BLaER1 (cell line): ENCODE data around the gene PELO.

ENCODE experiments used
- H3K27ac ChIP-seq: shearing (Covaris generic); formaldehyde crosslinking; 2 replicates; pipeline ENCODE4 v1.8.1; 2022
- H3K27me3 ChIP-seq: shearing (Covaris generic); formaldehyde crosslinking; 2 replicates; pipeline ENCODE4 v1.8.1; 2022
- H3K36me3 ChIP-seq: shearing (Covaris generic); formaldehyde crosslinking; 2 replicates; pipeline ENCODE4 v1.8.1; 2022
- H3K4me1 ChIP-seq: shearing (Covaris generic); formaldehyde crosslinking; 2 replicates; pipeline ENCODE4 v1.8.1; 2022
- H3K4me2 ChIP-seq: shearing (Covaris generic); formaldehyde crosslinking; 2 replicates; pipeline ENCODE4 v1.8.1; 2022
- H3K4me3 ChIP-seq: shearing (Covaris generic); formaldehyde crosslinking; 2 replicates; pipeline ENCODE4 v1.8.1; 2022
- H3K9ac ChIP-seq: shearing (Covaris generic); formaldehyde crosslinking; 2 replicates; pipeline ENCODE4 v1.8.1; 2022
- H3K9me3 ChIP-seq: shearing (Covaris generic); formaldehyde crosslinking; 2 replicates; pipeline ENCODE4 v1.8.1; 2022
- H4K20me1 ChIP-seq: shearing (Covaris generic); formaldehyde crosslinking; 2 replicates; pipeline ENCODE4 v1.8.1; 2022
- Cebpa-rat ChIP-seq: shearing (Covaris generic); IDR thresholded peaks from 2 replicates; pipeline ENCODE4 v1.8.1; 2022

Gene PELO

DNA sequence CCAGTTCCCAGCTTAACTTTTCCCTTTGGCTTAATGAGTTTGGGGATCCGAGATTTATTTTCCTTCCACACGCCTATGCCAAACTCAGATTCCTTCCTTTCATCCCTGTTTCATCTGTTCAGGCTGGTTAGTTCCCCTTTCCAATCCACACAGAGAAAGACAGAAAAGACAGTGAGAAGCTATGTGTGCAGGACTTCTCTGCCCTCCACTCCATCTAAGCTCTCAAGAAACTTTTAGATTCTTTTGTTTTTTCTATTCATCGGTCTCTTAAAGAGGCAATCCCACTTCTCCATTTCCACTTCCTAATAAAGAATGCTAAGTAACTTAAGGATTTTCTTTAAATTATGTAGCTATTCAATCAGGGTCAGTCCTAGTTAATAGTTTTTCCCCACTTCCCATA, 11.2 kb downstream of the PELO start:
- H3K9me3 ChIP-seq = no peaks in the 10 kb centered on the region
- H3K9ac ChIP-seq = peak overlapping the region; percentile 81
- peaks cover 31% of the 10 kb centered on the region for H4K20me1 ChIP-seq
- TF ChIP-seq Cebpa-rat = no peak
- H3K4me2 ChIP-seq = peak overlapping the region; percentile 95
- H3K36me3 ChIP-seq = peaks cover 5% of the 10 kb centered on the region; the same call in 1 of the 2 replicates
- H3K4me1 ChIP-seq = peaks cover 40% of the 10 kb centered on the region
- peak overlapping the region; percentile 85 for H3K4me3 ChIP-seq
- H3K27ac ChIP-seq = no peak overlapping the region
- H3K27me3 ChIP-seq = no peaks in the 10 kb centered on the region

DNA sequence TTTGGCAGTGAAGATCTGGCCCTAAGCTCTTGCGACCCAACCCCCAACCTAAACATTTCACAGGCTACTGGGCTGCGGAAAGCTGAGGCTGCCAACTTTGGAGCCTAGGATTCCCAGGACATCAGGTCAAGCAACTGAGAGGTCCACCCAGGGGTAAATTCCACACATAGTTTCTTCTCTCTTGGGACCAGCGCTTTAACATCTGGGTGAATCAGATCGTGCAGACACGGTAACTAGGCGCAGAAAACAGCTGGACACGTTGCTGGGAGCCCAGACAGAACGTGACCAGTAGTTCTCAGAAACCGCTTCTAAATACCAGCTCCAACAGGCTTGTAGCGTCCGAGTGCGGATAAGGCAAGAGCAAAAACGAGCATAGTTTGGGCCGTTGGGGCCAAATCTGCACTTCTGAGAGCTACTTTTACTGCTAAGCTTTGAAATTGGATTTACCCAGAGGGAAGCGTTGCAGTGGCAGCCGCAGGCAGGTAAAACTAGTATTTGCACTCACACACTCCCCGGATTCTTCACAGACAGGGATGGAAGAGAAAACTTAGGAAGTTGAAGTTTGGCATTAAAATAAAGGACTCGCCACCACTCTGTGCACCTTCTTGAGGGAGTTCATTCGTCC, 11.8 kb downstream of the PELO start:
- no peak for TF ChIP-seq Cebpa-rat
- peaks cover 5% of the 10 kb centered on the region; the same call in 1 of the 2 replicates for H3K36me3 ChIP-seq
- H4K20me1 ChIP-seq = peaks cover 35% of the 10 kb centered on the region
- H3K4me1 ChIP-seq = peaks cover 44% of the 10 kb centered on the region
- H3K9ac ChIP-seq = peak overlapping the region; percentile 81
- peak overlapping the region; percentile 82; the same call in 1 of the 2 replicates for H3K27ac ChIP-seq
- no peaks in the 10 kb centered on the region for H3K27me3 ChIP-seq
- H3K4me2 ChIP-seq = peak overlapping the region; percentile 95
- H3K9me3 ChIP-seq = no peaks in the 10 kb centered on the region
- peak overlapping the region; percentile 85 for H3K4me3 ChIP-seq

DNA sequence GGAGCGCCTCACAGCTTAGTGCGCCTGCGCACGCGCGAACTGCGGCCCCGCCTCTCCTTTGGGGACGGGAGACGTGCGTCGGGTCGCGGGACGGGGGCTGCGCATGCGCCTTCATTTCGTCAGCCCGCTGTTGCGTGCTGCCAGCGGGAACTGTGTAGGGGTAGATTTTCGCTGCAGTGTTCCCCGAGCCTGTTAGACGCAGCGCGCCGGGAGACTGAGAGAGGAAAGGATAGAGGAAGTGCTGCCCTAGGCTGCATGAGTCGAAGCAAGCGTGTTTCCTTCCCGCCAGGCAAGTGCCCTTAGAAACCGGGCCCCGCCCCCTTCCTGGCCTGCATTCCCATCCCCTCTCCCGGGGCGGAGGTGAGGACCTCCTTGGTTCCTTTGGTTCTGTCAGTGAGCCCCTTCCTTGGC, 12.3 kb downstream of the PELO start:
- peaks cover 44% of the 10 kb centered on the region for H3K4me1 ChIP-seq
- TF ChIP-seq Cebpa-rat = no peak
- H3K36me3 ChIP-seq = peaks cover 6% of the 10 kb centered on the region; the same call in 1 of the 2 replicates
- peak overlapping the region; percentile 95 for H3K4me2 ChIP-seq
- H4K20me1 ChIP-seq = peaks cover 40% of the 10 kb centered on the region
- no peaks in the 10 kb centered on the region for H3K9me3 ChIP-seq
- H3K27me3 ChIP-seq = no peaks in the 10 kb centered on the region
- peak overlapping the region; percentile 82 for H3K27ac ChIP-seq
- peak overlapping the region; percentile 85 for H3K4me3 ChIP-seq
- H3K9ac ChIP-seq = peak overlapping the region; percentile 81

DNA sequence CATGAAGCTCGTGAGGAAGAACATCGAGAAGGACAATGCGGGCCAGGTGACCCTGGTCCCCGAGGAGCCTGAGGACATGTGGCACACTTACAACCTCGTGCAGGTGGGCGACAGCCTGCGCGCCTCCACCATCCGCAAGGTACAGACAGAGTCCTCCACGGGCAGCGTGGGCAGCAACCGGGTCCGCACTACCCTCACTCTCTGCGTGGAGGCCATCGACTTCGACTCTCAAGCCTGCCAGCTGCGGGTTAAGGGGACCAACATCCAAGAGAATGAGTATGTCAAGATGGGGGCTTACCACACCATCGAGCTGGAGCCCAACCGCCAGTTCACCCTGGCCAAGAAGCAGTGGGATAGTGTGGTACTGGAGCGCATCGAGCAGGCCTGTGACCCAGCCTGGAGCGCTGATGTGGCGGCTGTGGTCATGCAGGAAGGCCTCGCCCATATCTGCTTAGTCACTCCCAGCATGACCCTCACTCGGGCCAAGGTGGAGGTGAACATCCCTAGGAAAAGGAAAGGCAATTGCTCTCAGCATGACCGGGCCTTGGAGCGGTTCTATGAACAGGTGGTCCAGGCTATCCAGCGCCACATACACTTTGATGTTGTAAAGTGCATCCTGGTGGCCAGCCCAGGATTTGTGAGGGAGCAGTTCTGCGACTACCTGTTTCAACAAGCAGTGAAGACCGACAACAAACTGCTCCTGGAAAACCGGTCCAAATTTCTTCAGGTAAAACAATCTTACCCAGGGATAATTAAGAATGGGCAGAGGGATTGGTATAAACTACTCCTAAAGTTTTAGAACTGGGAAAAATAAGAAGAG, 12.9 kb downstream of the PELO start:
- no peaks in the 10 kb centered on the region for H3K27me3 ChIP-seq
- H3K27ac ChIP-seq = peak overlapping the region; percentile 82
- peak overlapping the region; percentile 85 for H3K4me3 ChIP-seq
- no peak for TF ChIP-seq Cebpa-rat
- H3K4me1 ChIP-seq = peaks cover 44% of the 10 kb centered on the region
- peaks cover 43% of the 10 kb centered on the region for H4K20me1 ChIP-seq
- H3K9ac ChIP-seq = peak overlapping the region; percentile 81
- no peaks in the 10 kb centered on the region for H3K9me3 ChIP-seq
- peak overlapping the region; percentile 95 for H3K4me2 ChIP-seq
- peaks cover 9% of the 10 kb centered on the region; the same call in 1 of the 2 replicates for H3K36me3 ChIP-seq

DNA sequence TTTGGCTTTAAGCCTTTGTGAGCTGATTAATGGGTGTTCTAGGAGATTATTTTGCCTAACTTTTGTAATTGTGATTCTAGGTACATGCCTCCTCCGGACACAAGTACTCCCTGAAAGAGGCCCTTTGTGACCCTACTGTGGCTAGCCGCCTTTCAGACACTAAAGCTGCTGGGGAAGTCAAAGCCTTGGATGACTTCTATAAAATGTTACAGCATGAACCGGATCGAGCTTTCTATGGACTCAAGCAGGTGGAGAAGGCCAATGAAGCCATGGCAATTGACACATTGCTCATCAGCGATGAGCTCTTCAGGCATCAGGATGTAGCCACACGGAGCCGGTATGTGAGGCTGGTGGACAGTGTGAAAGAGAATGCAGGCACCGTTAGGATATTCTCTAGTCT, 13.6 kb downstream of the PELO start:
- no peak overlapping the region for H3K27ac ChIP-seq

DNA sequence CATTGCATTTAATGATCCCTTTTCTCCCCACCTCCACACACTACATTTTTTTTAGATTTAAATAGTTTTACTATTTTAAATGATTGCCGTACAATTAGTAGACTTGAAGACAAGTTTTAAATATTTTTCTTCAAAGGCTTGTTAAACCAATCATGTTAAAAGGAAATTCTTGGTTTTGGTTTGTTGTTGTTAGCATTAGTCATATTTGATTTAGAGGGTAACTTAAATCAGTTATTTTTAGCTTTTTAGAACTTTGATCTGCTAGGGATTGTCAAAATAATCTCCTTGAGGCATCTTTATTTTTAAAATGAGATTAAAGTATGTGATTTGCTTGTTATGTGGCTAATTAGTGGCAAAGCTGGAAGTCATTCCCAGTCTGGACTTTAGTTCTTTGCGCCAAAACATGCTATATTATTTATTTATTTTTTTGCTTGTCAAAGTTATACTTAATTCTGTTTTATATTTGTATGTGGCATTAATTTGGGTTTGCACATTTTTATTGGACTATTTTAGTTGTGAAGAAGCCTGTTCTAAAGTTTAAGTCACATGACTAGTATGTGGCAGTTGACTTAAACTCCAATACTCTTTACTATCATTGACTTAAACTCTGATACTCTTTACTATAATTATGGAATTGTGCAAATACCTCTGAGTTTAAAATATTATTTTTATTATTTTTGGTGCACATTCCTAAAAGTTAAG, 14.7 kb downstream of the PELO start:
- H3K27me3 ChIP-seq = no peaks in the 10 kb centered on the region
- peak overlapping the region; percentile 85 for H3K4me3 ChIP-seq
- H4K20me1 ChIP-seq = peaks cover 43% of the 10 kb centered on the region
- peaks cover 44% of the 10 kb centered on the region for H3K4me1 ChIP-seq
- no peak overlapping the region for H3K9ac ChIP-seq
- peaks cover 9% of the 10 kb centered on the region; the same call in 1 of the 2 replicates for H3K36me3 ChIP-seq
- TF ChIP-seq Cebpa-rat = no peak
- H3K4me2 ChIP-seq = peak overlapping the region; percentile 95
- H3K27ac ChIP-seq = no peak overlapping the region
- no peaks in the 10 kb centered on the region for H3K9me3 ChIP-seq

More for the DNA sequence above, 13.6 kb downstream of the PELO start:
- H3K9ac ChIP-seq = peak overlapping the region; percentile 81
- H3K27me3 ChIP-seq = no peaks in the 10 kb centered on the region
- H3K4me2 ChIP-seq = peak overlapping the region; percentile 95
- peaks cover 43% of the 10 kb centered on the region for H4K20me1 ChIP-seq
- peaks cover 44% of the 10 kb centered on the region for H3K4me1 ChIP-seq
- peak overlapping the region; percentile 85 for H3K4me3 ChIP-seq
- H3K36me3 ChIP-seq = peaks cover 9% of the 10 kb centered on the region; the same call in 1 of the 2 replicates
- H3K9me3 ChIP-seq = no peaks in the 10 kb centered on the region
- TF ChIP-seq Cebpa-rat = no peak

DNA sequence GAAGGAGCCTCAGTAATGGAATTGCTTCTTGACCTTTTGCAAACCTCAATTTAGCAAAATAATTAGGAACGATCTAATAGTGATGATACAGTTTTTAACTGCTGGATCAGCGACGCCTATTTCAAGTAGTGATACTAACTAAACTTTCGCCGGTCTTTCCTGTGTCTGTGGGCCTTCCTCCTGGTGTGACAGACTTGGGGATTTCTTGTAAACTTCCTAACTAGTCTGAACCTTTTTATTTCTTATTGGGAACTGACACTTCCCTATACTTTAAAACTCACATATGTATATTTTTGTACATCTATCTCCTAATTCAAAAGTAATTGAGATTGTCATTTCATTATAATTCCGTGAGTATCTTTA, 15.2 kb downstream of the PELO start:
- peaks cover 43% of the 10 kb centered on the region for H4K20me1 ChIP-seq
- H3K36me3 ChIP-seq = peaks cover 9% of the 10 kb centered on the region; the same call in 1 of the 2 replicates
- H3K9ac ChIP-seq = no peak overlapping the region
- H3K4me3 ChIP-seq = 0 out of 2 replicates have a peak overlapping the region, but pooled peaks have one; percentile 85
- peaks cover 44% of the 10 kb centered on the region for H3K4me1 ChIP-seq
- H3K27ac ChIP-seq = no peak overlapping the region
- no peak for TF ChIP-seq Cebpa-rat
- no peaks in the 10 kb centered on the region for H3K9me3 ChIP-seq
- no peaks in the 10 kb centered on the region for H3K27me3 ChIP-seq
- peak overlapping the region; percentile 95 for H3K4me2 ChIP-seq

DNA sequence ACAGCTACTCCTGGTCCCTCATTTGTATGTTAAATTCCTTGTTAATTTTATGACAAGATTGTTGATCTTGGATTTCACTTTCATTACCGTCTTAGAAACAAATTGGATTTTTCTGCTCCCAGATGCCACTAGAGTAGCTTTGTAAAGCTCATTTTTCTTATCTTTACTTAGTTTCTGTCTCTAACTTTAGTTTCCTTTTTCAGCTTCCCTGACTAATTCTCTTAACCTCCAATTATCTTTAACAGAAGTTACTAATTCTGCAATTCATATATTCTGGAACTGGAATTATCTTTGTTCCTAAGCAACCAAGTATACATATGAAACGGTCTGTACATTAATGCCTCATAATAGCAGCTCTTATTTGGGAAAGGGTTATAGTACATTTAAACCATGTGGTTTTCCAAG, 16.7 kb downstream of the PELO start:
- H3K4me3 ChIP-seq = no peak overlapping the region

DNA sequence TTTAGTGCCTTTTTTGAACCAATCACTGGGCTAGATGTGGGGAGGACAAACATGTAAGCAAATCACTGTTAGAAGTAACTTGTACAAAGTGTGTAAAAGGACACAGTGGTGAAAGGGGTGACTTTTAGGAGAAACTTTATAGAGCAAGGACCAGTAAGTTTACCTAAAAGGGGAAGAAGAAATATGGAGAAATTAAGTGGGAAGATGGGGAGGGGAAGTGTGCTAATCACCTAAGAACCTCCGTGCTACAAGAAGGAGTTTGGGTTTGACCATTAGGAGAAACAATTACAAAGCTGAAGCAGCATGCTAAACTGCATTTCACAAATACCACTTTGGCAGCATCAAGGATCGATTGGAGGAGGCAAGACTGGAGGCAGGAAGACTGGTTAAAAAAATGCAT, 17.3 kb downstream of the PELO start:
- no peak overlapping the region for H3K4me2 ChIP-seq
- TF ChIP-seq Cebpa-rat = no peak
- H3K36me3 ChIP-seq = peaks cover 9% of the 10 kb centered on the region; the same call in 1 of the 2 replicates
- no peak overlapping the region for H3K4me3 ChIP-seq
- peaks cover 43% of the 10 kb centered on the region for H4K20me1 ChIP-seq
- H3K27ac ChIP-seq = no peak overlapping the region
- H3K27me3 ChIP-seq = no peaks in the 10 kb centered on the region
- no peaks in the 10 kb centered on the region for H3K9me3 ChIP-seq
- H3K4me1 ChIP-seq = peaks cover 34% of the 10 kb centered on the region
- H3K9ac ChIP-seq = no peak overlapping the region

More for the DNA sequence above, 16.7 kb downstream of the PELO start:
- H3K36me3 ChIP-seq = peaks cover 9% of the 10 kb centered on the region; the same call in 1 of the 2 replicates
- H3K9ac ChIP-seq = no peak overlapping the region
- peaks cover 34% of the 10 kb centered on the region for H3K4me1 ChIP-seq
- no peak overlapping the region for H3K27ac ChIP-seq
- no peaks in the 10 kb centered on the region for H3K27me3 ChIP-seq
- H4K20me1 ChIP-seq = peaks cover 43% of the 10 kb centered on the region
- H3K9me3 ChIP-seq = no peaks in the 10 kb centered on the region
- TF ChIP-seq Cebpa-rat = no peak
- no peak overlapping the region for H3K4me2 ChIP-seq
